ENCODE measurements around the gene FUZ. TPM values are rescaled to one million over a fixed set of nuclear protein-coding genes. Genes with fewer than 3 reads are reported as not detected.
A peak's percentile ranks its signal among the peaks of the same experiment; 100 is the strongest.

Gene FUZ
- total RNA-seq, 1 experiment from 2014 or later: 1.1 TPM

DNA sequence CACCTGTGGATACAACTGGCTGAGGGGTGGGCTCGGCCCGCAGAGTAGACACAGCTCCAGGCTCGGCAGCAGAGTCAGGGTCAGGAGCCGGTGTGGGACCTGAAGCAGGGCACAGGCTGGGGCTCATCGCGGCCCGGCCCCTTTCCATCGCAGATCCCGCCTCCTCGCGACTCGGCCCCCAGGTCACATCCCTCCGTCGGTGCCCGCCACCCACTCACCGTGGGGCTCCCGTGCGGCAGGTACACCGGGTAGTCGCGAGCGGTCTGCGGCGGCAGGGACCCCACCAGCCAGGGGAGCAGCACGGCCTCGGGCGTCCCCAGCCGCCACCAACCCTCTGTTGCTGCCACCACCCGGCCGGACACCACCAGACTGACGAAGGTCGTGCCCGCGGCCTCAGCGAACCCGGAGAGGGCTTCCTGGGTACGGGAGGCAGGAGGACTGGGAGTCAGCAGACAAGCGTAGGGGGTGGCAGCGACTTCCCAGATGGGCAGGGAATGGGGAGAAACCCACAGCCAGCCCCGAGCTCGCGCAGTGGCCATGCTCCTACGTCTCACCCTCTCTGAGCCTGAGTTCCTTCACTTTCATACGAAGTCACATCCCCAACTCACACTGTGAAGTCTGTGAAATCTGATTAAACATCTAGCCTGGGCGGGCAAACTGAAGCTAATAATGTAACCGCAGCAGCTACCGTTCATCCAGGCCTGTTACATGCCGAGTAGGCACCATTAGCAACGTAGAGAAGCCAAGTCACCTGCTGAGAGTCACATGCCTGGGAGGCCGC, 3.7 kb downstream of the FUZ start:
- H3K4me3 ChIP-seq (replicated peaks in 1 of 2; ENCODE audit: low read depth in 1 of 2, low read length in 2 of 2): peak overlapping the region; percentile 49 to 60
- intact Hi-C loops (cut with micrococcal nuclease): loop anchor here (5.0 kb wide), 1 partner anchor 42 kb away; the partner anchor contains the start of gene AP2A1
- no peak overlapping the region for H2AFZ ChIP-seq (ENCODE audit: low read depth, low read length, poor library complexity, severe bottlenecking)
- RAD21 ChIA-PET (ENCODE audit: low non-redundant PET in 1 of 2, low total read pairs in 2 of 2, uncharacterized antibody in 2 of 2, unreplicated experiment in 2 of 2): no interaction called here
- H3K27me3 ChIP-seq (ENCODE audit: insufficient read depth, low read length): no peaks in the 10 kb centered on the region
- POLR2A ChIA-PET: no interaction called here
- BruUV-seq (replicated peaks): no TSS peak
- H3K4me2 ChIP-seq (ENCODE audit: low read length): peak overlapping the region; percentile 78
- DNase-seq (ENCODE audit: low read depth, low spot score) (no peak), ATAC-seq (peak; percentile 51)
- H3K79me2 ChIP-seq (ENCODE audit: insufficient read depth, low read length): no peaks in the 10 kb centered on the region
- CTCF ChIA-PET: interaction anchor here (1.2 kb wide), 1 partner anchor 92 kb away, joined by 3 read pairs; no protein-coding TSS in a partner anchor
- H3K36me3 ChIP-seq (ENCODE audit: control insufficient read depth in 1 of 2, insufficient read depth in 2 of 2, low read length in 2 of 2): no peaks in the 10 kb centered on the region
- peaks cover 10 to 47% of the 10 kb centered on the region in 2 experiments for H3K4me1 ChIP-seq (ENCODE audit: control insufficient read depth in 1 of 2, insufficient read depth in 2 of 2, low read length in 2 of 2)
- no peak for TF ChIP-seq SP1 (IDR thresholded peaks at IDR 0.05; ENCODE audit: low read depth)
- no peak for TF ChIP-seq FOSL1 (IDR thresholded peaks at IDR 0.05; ENCODE audit: low read depth)
- no peak for TF ChIP-seq ZFX (IDR thresholded peaks at IDR 0.05)
- no peak for TF ChIP-seq SIN3A (IDR thresholded peaks at IDR 0.05; ENCODE audit: low read depth)
- TF ChIP-seq, protein P1, sequence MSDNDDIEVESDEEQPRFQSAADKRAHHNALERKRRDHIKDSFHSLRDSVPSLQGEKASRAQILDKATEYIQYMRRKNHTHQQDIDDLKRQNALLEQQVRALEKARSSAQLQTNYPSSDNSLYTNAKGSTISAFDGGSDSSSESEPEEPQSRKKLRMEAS (IDR thresholded peaks at IDR 0.05): peak; percentile 33; the same call in 1 of the 2 replicates
- TF ChIP-seq, protein P2, sequence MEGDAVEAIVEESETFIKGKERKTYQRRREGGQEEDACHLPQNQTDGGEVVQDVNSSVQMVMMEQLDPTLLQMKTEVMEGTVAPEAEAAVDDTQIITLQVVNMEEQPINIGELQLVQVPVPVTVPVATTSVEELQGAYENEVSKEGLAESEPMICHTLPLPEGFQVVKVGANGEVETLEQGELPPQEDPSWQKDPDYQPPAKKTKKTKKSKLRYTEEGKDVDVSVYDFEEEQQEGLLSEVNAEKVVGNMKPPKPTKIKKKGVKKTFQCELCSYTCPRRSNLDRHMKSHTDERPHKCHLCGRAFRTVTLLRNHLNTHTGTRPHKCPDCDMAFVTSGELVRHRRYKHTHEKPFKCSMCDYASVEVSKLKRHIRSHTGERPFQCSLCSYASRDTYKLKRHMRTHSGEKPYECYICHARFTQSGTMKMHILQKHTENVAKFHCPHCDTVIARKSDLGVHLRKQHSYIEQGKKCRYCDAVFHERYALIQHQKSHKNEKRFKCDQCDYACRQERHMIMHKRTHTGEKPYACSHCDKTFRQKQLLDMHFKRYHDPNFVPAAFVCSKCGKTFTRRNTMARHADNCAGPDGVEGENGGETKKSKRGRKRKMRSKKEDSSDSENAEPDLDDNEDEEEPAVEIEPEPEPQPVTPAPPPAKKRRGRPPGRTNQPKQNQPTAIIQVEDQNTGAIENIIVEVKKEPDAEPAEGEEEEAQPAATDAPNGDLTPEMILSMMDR (IDR thresholded peaks at IDR 0.05 in 2 of 3, conservative IDR thresholded peaks at IDR 0.05 in 1 of 3; ENCODE audit: borderline replicate concordance in 1 of 3, insufficient read depth in 1 of 3, low read depth in 2 of 3, low read length in 2 of 3): no peak
- TF ChIP-seq EZH2phosphoT487 (IDR thresholded peaks at IDR 0.05; ENCODE audit: borderline replicate concordance): no peak
- no peak for TF ChIP-seq ZNF274 (IDR thresholded peaks at IDR 0.05; ENCODE audit: low read depth, low read length)
- TF ChIP-seq POLR2AphosphoS5 (IDR thresholded peaks at IDR 0.05; ENCODE audit: low read depth, low read length): no peak; the same call in 1 of the 2 replicates
- no peaks in the 10 kb centered on the region for H3K9me3 ChIP-seq (ENCODE audit: control insufficient read depth in 1 of 2, insufficient read depth in 1 of 2, low read depth in 1 of 2, low read length in 2 of 2)
- H4K20me1 ChIP-seq (ENCODE audit: insufficient read depth): no peaks in the 10 kb centered on the region
- no peaks in the 10 kb centered on the region for H3K9me2 ChIP-seq (ENCODE audit: insufficient read depth)
- peak overlapping the region; percentile 63 for H3K27ac ChIP-seq (ENCODE audit: low read depth, low read length)
- peak overlapping the region; percentile 66 for H3K9ac ChIP-seq (ENCODE audit: low read length)

Data from HCT116 (cell line).